Right atrium auricular region (tissue), 2 donors: ENCODE data around the gene LHX8. TPM values are rescaled to one million over a fixed set of nuclear protein-coding genes. Genes with fewer than 3 reads are reported as not detected.

Experiments used
- DNase-seq: peaks from one replicate; pipeline ENCODE4 v3.0.0-alpha.2; 2019; ENCODE audit warnings: low spot score
- H3K27ac ChIP-seq, 2 donors: fragments of 200-600 bp; sonication (generic); 1 replicate in 1 of 2; 2 replicates in 1 of 2; pipeline ENCODE4 v1.5.1; 2016 to 2019
- H3K27me3 ChIP-seq, 2 donors: fragments of 200-600 bp; sonication (generic); one replicate each; pipeline versions ENCODE4 v1.5.1 to v1.6.0; 2017 to 2019
- H3K36me3 ChIP-seq: fragments of 200-600 bp; sonication (generic); one replicate; pipeline ENCODE4 v1.5.1; 2016
- H3K4me1 ChIP-seq, 2 donors: fragments of 200-600 bp; sonication (generic); one replicate each; pipeline versions ENCODE4 v1.5.1 to v1.6.0; 2017 to 2019
- H3K4me3 ChIP-seq, 2 donors: fragments of 200-600 bp; sonication (generic); 1 replicate in 1 of 2; 2 replicates in 1 of 2; pipeline ENCODE4 v1.5.1; 2017 to 2019; ENCODE audit warnings: mild to moderate bottlenecking in 1 of 2, moderate library complexity in 1 of 2
- H3K9me3 ChIP-seq, 2 donors: fragments of 200-600 bp; sonication (generic); one replicate each; pipeline ENCODE4 v1.5.1; 2019
- total RNA-seq, 2 donors: library from RNA; depleted of rRNA; stranded (reverse); fragments of >200 nt; gene quantifications; one replicate each; pipeline ENCODE4 v1.1.0, GENCODE V29; 2016
- TF ChIP-seq, protein P1 (sequence below), 2 donors: fragments of 200-600 bp; sonication (generic); IDR thresholded peaks; one replicate each; pipeline ENCODE4 v1.5.1; 2019; ENCODE audit warnings: antibody characterized with exemption in 2 of 2

Gene LHX8
- total RNA-seq, 2 donors from 2014 or later: not detected

DNA sequence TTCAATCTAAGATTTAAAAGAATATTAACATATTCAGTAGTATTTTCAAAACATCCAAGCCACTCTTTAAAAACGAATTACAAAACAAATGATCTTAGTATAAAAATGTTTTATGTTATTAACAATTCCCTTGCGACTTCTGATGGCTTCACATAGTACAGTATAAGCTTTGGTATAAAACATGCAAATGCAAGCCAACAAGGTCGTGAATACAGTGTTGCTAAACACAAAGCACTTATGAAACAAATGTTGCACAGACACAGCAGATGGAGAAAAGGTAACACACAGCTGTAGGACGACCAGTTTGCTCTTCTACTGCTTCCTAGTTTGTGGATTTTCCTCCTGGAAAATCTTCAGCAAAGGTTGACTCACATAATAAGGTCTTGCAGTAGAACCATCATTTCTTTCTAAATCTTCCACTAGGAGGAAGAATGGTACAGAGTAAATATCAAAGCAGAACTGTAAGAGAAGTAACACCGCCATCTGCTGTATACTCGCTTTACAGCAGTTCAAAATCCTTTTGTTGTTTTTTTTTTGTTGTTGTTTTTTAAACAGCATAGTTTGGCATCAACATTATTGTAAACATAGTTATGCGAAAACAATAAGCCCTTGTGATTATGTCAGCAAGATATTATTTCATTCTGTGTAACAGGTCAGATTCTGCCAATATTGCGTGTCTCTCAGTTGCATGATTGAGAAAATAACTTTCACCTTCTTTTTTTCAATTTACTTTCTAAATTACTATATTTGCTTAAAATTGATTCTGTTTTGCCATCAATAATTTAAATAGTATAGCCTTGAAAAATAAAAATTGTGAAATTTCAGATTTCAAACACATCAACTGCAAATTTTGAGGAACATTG lies 69.5 kb downstream of the LHX8 start:
- no peaks in the 10 kb centered on the region for H3K27me3 ChIP-seq
- no peaks in the 10 kb centered on the region for H3K36me3 ChIP-seq
- no peak overlapping the region for H3K27ac ChIP-seq
- TF ChIP-seq, protein P1, sequence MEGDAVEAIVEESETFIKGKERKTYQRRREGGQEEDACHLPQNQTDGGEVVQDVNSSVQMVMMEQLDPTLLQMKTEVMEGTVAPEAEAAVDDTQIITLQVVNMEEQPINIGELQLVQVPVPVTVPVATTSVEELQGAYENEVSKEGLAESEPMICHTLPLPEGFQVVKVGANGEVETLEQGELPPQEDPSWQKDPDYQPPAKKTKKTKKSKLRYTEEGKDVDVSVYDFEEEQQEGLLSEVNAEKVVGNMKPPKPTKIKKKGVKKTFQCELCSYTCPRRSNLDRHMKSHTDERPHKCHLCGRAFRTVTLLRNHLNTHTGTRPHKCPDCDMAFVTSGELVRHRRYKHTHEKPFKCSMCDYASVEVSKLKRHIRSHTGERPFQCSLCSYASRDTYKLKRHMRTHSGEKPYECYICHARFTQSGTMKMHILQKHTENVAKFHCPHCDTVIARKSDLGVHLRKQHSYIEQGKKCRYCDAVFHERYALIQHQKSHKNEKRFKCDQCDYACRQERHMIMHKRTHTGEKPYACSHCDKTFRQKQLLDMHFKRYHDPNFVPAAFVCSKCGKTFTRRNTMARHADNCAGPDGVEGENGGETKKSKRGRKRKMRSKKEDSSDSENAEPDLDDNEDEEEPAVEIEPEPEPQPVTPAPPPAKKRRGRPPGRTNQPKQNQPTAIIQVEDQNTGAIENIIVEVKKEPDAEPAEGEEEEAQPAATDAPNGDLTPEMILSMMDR (IDR thresholded peaks at IDR 0.05): peak; percentile 17 to 74
- DNase-seq: no peak
- no peaks in the 10 kb centered on the region for H3K4me1 ChIP-seq
- no peak overlapping the region for H3K4me3 ChIP-seq
- no peaks in the 10 kb centered on the region for H3K9me3 ChIP-seq

DNA sequence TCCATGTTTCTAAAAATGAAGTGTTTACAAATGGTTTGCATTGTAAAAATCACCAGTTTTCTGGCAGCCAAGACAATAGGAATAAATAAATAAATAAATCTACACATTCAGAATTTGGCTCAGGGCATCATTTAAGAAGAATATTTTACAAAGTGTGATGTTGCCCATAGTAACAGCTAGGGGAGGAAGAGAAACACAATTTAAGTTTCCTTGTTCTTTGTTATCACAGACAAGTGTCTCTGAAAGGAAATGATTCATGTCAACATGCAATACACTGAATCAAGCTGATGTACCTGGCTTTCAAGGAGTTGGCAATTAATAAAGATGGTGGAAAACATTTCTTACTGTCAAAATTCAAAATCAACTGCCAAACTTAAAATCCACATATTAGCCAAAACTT lies 74.7 kb downstream of the LHX8 start:
- no peak for DNase-seq
- Histone ChIP-seq H3K9me3 (no peaks in the 10 kb centered on the region), H3K36me3 (no peaks in the 10 kb centered on the region), H3K4me1 (no peaks in the 10 kb centered on the region), H3K27ac (no peak overlapping the region), H3K4me3 (no peak overlapping the region), H3K27me3 (no peaks in the 10 kb centered on the region)
- TF ChIP-seq, protein P1 (IDR thresholded peaks at IDR 0.05): no peak
